GM18868 (cell line): ENCODE measurements around the gene GPER1.
"Not testable (repeated sequence)": the region's sequence is repeated elsewhere in the genome, so short reads cannot be mapped to it uniquely, and the experiment has no call there.

Source experiments
- ATAC-seq: cut with Tn5 transposase; IDR thresholded peaks from one replicate; pipeline ENCODE4 v1.9.1; 2021; ENCODE audit warnings: mild to moderate bottlenecking, moderate library complexity; ENCODE audit not compliant: unreplicated experiment

Gene GPER1

GRCh38 chr7:1068013-1068412, 19.9 kb upstream of the GPER1 start:
- no peak for ATAC-seq

- no peak for ATAC-seq
Measured at GRCh38 chr7:1068619-1069018, 19.3 kb upstream of the GPER1 start.

- no peak for ATAC-seq
Measured at GRCh38 chr7:1070544-1071011, 17.3 kb upstream of the GPER1 start.

GRCh38 chr7:1071731-1072254, 16.1 kb upstream of the GPER1 start:
- ATAC-seq = no peak

GRCh38 chr7:1073142-1073977, 14.6 kb upstream of the GPER1 start:
- no peak for ATAC-seq

GRCh38 chr7:1074018-1074417, 13.9 kb upstream of the GPER1 start:
- ATAC-seq = not testable (repeated sequence)

- ATAC-seq = no peak
Measured at GRCh38 chr7:1074593-1075431, 13.1 kb upstream of the GPER1 start.

- ATAC-seq = no peak
Measured at GRCh38 chr7:1076184-1077072, 11.5 kb upstream of the GPER1 start.

GRCh38 chr7:1078519-1078918, 9.4 kb upstream of the GPER1 start:
- ATAC-seq = no peak

GRCh38 chr7:1078985-1079384, 8.9 kb upstream of the GPER1 start:
- ATAC-seq = no peak

GRCh38 chr7:1079546-1079945, 8.4 kb upstream of the GPER1 start:
- ATAC-seq = no peak

- no peak for ATAC-seq
Measured at GRCh38 chr7:1080252-1080920, 7.5 kb upstream of the GPER1 start.

- ATAC-seq = no peak
Measured at GRCh38 chr7:1080921-1081255, 7.0 kb upstream of the GPER1 start.

- ATAC-seq = no peak
Measured at GRCh38 chr7:1081336-1081735, 6.6 kb upstream of the GPER1 start.

GRCh38 chr7:1081931-1082401, 5.9 kb upstream of the GPER1 start:
- ATAC-seq = no peak

GRCh38 chr7:1083729-1084657, 3.9 kb upstream of the GPER1 start:
- no peak for ATAC-seq

- ATAC-seq = no peak
Measured at GRCh38 chr7:1085266-1085665, 2.6 kb upstream of the GPER1 start.

GRCh38 chr7:1085910-1086421, 1.9 kb upstream of the GPER1 start:
- ATAC-seq = no peak
